GM21526 (cell line): ENCODE results near the gene MYH11.

Experiments used
- ATAC-seq: cut with Tn5 transposase; IDR thresholded peaks from one replicate; pipeline ENCODE4 v1.9.1; 2021; ENCODE audit warnings: moderate library complexity; ENCODE audit not compliant: unreplicated experiment, low FRiP score

The MYH11 gene

DNA sequence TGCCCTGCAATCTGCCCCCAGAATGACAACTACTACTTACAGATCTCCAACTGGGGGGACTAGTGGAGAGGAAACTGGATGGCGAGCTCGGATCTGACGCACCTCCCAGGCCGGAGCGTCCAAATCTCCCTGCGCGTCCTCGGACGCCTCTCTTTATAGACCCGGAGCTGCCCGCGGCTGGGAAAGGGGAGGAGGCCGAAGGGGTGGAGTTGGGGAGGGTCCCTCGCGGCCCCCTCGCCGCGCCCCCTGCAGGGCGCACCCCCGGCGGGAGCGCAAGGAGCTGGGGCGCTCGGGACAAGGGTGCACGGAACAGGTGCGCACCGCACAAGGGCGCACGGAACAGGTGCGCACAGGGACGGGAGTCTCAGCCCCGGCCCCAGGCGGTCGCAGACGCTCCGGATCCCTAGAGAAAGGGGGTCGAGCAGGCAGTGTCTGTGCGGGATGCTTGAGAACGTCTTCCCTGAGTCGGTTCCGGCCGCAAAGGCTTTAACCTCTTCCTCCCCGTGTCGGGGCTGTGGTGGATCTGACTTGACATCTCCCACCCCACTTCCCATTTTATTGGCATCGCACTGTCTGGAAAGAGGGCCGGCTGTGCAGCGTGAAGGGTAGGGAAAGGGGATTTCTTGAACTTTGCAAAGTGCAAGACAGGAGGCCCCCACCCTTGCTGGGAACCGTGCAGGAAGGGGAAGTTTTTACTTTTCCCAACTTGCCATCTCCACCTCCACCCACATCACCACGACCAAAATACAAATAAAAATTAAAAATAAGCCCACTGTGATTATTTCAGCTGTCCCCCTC is at the start of gene MYH11:
MYH11 (minus strand) TSS at position 128 of the 798 bp plus-strand sequence. CDS start 18,776 bp downstream, outside the sequence.
- no peak for ATAC-seq

DNA sequence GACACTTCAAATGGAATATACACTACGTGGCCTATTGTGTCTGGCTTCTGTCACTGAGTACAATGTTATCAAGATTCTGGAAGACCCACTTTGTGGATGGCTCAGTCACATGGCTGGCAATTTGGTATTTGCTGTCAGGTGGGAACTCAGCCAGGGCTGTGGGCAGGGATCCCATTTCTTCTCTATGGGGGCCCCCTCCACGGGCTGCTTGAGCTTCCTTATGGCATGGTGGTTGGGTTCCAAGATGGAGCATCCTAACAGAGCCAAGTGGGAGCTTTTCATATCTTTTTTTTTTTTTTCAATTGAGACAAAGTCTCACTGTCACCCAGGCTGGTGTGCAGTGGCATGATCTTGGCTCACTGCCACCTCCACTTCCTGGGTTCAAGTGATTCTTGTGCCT is 49.6 kb upstream of the MYH11 start:
- no peak for ATAC-seq

DNA sequence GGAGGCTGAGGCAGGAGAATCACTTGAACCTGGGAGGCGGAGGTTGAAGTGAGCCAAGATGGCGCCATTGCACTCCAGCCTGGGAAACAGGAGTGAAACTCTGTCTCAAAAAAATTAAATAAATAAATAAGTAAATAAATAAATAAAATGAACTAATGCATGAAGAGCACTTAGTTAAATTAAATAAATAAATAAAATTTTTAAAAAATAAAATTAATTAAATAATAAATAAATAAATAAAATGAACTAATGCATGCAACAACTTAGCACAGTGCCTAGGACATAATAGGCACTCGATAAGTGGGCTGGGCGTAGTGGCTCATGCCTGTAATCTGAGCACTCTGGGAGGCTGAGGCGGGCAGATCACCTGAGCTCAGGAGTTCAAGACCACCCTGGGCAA is 47.1 kb upstream of the MYH11 start:
- ATAC-seq, result no peak

DNA sequence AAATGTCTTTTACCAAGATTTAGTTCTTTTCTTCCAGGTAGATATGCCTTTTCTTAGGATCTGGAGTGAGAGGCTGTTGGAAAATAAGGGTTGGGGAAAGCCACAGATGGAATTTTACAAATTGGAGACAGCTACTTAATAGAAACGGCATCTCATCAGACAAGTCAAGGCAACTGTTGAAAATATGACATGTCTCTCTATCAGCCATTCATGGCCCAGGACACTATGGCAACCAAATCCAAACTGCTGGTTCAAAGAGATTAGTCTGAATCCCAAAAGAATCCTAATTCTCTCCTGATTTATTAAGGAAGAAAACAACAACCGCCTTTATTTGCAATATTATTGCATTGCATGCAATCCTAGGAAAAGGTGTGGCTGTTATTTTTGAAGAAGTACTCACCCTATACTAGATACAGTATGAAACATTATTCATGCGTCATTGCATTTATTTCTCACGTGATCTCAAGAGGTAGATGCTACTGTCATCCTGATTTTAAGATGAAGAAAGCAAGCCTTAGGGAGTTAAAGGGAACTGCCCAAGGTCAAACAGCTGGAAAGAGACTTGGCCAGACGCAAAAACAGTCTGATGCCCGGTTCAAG is 44.2 kb upstream of the MYH11 start:
- ATAC-seq, result no peak

DNA sequence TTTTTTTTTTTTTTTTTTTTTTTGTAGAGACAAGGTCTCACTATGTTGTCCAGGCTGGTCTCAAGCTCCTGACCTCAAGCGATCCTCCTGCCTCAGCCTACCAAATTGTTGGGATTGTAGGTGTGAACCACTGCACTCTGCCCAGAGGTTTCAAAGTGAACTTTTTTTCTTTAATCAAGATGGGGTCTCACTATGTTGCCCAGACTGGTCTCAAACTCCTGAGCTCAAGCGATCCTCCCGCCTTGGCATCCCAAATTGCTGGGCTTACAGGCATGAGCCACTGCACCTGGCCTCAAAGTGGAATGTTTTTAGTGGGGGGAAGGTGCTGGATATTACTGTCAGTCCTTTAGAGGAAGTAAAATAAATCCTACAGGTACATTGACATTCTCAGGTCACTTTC is 43.5 kb upstream of the MYH11 start:
- no peak for ATAC-seq

DNA sequence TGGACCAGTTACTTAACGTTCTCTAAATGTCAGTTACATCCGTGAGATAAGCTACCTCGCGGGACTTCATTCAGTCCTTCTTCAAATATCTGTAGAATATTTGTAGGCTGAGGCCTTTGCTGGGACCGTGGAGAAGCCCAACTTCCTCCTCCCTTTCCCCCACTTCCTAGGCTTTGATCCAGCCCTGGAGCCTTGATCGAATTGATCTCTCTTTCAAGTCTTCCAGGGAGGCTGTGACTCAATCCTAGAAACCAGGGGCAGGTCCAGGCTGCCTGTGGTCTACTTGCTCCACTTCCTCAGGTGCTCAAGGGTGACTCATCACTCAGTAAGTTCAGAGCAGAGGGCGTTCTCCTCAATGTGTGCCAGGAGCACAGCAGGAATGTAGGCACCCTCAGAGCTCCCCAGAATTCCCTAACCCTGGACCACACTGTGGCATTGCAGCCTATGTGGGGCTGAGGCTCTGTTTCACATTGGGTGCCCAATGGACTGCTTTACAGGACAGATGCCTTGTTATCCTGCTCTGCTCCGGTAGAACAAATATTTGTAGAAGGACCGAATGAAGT is 42.8 kb upstream of the MYH11 start:
- ATAC-seq, result no peak

DNA sequence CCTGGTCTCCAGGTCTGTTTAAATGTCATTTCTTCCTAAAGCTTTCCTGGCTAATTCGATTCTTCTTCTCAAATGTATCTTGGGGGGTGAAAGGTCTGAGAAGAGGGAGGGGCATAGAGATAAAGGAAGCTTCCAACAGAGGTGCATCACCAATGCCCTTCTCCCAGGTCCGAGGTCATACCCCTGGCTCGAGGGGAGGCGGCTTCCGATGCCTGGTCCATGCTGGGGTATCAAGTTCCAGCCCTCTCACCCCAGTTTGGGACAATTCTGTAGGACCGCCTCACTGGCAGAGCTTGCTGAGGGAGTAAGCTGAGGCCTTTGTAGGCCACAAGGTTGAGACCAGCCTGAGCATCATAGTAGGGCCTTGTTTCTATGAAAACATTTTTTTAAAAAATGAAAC is 41.8 kb upstream of the MYH11 start:
- ATAC-seq, result no peak

DNA sequence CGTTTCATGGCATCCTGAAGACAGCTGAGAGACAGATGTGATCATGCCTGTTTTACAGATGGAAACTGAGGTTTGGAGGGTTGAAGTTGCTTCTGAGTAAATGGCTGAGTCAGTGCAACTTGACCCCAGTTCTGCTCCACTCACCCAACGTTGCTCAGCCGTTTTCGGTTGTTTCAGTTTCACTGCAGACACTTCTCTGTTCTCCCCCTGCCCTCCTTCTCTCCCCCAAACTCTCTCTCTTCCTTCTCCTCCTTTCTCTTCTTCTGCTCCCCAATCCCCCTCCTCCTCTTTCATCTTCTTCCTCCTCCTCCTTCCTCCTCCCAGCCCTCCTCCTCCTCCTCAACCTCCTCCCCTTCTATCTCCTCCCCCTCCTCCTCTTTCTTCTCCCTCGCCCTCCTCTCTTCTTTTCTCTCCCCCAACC is 41.0 kb upstream of the MYH11 start:
- no peak for ATAC-seq

DNA sequence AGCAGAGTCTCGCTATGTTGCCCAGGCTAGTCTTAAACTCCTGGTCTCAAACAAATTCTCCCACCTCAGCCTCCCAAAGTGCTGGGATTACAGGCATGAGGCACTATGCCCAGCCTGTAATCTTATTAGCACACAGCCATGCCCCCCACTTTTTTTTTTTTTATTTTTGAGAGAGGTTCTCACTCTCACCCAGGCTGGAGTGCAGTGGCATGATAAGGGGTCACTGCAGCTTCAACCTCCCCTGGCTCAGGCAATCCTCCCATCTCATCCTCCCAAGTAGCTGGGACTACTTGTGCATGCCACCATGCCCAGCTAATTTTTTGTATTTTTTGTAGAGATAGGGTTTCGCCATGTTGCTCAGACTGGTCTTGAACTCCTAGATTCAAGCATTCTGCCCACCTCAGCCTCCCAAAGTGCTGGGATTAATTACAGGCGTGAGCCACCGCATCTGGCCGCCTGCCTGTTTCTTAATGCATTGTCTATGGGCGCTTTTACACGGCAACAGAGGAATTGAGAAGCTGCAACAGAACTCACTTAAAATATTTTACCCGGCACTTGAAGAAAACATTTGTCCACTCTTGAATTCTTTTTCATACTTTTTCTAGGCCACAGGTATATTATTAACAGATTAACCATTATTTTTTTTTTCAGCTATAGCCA is 40.4 kb upstream of the MYH11 start:
- ATAC-seq, result no peak

DNA sequence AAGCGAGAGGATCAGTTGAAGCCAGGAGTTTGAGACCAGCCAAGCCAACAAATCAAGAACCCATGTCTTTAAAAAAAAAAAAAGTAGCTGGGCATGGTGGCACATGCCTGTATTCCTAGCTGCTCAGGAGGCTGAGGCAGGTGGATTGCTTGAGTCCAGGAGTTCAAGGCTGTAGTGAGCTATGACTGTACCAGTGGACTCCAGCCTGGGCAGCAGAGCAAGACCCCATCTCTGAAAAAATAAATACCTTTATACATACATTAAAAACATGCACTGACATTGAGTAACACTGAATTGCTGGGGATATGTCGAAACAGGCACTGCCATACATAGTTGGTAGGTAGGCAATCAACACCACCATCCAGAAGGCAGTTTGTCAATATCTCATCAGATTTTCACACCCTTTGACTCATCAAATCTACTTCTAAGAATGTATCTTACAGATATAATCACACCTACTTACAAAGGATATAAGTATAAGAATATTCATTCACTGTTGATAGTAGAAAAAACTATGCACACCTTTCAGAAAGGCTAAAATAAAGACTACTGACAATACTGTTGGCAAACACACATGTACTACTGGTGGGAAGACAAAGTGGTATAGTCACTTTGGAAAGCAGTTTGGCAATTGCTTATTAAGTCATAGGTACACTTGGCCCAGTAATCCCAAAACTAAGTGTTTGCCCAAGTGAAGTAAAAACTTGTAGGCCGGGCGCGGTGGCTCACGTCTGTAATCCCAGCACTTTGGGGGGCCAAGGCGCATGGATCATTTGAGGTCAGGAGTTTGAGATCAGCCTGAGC is 37.9 kb upstream of the MYH11 start:
- no peak for ATAC-seq

DNA sequence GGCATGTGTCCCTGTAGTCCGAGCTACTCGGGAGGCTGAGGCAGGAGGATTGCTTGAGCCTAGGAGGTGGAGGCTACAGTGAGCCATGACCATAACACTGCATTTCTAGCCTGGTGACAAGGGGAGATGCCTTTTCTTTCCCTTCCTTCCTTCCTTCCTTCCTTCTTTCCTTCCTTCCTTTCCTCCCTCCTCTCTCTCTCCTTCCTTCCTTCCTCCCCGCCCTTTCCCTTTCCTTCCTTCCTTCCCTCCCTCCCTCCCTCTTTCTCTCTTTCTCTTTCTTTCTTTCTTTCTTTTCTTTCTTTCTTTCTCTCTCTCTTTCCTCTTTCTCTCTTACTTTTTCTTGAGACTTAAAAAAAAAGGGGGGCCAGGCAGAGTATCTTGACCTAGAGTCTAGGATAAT is 34.7 kb upstream of the MYH11 start:
- no peak for ATAC-seq

DNA sequence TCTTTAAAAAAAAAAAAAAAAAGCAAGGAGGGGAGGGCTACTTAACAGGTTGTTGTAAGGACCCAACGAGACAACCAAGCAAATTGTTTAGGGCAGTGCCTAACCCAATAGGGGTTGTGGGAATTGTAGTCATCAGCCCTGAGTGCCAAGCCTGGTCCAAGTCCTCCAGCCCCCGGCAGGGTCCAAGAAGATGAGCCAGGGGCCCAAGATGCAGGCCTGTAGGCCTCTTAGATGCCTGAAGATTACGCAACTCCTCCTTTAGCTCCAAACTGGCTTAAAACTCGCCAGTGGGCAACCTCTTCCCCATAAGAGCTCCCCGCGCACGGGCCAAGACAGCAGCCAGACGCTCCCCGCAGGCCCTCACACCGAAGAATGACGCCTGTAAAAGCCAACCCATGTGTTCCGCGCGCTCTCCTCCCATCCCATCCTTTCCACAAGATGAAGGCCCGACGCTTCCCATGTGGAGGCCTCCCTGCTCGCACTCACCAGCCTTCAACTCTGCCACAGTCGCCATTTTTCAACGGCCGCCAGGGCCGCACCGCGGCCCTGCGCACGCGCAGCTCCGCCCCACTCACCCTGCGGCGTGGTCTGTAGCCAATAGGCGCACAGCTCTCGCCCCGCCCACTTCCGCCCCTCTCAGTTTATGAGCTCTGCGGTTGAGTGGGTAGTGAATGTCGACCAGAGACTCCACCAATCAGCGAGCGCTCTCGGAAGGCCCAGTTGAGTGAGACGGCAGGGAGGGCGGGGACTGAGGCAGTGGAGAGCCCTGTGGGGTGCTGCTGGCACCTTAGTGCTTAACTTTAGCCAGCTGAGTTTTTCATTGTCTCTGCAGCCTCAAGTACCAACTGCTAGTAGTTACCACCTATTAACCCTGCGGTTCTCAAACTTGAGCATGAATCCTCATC is 31.5 kb upstream of the MYH11 start, which contains the start of gene CEP20:
CEP20 (minus strand) TSS at position 532 of the 905 bp plus-strand sequence; CDS start at position 514, 18 bp downstream.
- peak; percentile 94 for ATAC-seq

DNA sequence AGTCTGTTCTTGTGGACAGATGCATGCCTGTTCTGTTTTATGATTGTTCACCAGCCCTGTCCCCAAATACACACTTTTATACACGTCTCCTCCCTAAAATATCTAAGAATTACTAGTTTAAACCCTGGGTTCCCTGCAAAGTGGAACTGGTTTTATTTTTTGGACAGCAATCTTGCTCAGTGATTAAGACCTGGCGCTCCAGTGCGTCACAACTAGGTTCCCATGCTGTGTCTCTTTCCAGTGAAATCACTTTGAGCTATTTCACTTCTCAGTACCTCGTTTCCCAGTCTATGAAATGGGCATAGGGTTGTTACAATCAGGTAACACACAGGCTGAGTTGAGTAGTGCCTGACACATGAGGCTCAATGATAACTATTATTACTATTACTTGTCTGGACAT is 30.5 kb upstream of the MYH11 start:
- no peak for ATAC-seq

DNA sequence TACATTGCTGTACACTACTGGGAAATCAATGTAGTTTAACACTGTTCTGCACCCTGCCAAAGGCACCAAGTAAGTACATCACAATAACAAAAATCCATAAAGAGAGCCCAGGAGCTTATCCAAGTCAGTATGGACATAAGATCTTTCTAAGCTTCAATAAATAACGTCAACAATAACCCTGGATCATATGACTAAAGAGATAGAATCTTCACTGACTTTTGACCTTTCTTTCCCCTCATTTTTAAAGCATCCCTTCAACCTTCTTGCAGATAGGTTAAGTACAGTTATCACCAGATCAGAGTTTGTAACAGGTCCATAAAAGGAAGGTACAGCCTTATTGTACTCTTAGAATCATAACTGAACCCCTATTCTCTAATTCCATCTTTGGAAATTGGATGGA is 29.2 kb upstream of the MYH11 start:
- no peak for ATAC-seq

DNA sequence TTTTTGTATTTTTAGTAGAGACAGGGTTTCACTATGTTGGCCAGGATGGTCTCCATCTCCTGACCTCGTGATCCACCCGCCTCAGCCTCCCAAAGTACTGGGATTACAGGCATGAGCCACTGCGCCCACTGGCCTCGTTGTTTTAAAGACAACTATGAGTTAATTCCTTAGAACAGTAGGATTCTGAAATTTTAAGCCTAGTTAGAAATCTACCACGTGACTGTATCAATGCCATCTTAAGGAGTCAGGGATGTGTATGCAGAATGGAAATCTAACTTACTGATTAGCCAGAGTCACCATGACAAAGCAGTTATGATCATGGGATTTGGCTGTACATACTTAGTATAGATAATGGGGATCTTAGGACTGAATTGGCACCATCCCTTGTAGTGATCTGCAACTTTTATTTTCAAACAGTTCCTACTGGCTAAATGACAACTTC is 28.8 kb upstream of the MYH11 start:
- no peak for ATAC-seq

DNA sequence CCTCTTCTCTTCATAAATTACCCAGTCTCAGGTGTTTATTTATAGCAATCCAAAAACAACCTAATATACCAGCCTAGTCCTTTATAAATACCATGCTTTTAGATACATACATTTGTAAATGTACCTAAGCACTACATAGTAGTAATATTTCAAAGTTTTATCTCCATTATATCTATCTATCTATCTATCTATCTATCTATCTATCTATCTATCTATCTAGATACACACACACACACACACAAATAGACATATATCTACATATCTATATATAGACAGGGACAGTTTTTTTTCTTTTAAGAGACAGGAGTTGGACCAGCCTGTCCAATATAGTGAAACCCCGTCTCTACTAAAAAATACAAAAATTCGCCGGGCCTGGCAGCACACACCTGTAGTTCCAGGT is 25.7 kb upstream of the MYH11 start:
- no peak for ATAC-seq

DNA sequence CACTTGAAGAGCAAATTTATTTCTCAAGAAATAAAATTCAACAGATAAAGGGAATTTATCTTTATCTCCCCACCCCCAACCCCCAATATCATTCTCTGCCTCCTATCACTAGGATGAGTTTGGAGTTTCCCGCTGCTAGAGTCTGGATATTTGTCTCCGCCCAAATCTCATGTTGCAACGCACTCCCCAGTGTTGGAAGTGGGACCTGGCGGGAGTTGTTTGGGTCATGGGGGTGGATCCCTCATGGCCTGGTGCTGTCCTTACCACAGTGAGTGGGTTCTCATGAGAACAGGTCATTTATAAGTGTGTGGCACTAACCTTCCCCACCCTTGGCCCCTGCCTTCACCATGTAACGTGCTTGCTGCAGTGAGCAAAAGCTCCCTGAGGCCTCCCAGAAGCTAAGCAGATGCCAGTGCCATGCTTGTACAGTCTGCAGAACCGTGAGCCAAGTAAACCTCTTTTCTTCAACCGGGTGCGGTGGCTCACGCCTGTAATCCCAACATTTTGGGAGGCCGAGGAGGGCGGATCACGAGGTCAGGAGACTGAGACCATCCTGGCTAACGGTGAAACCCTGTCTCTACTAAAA is 25.1 kb upstream of the MYH11 start:
- ATAC-seq, result no peak

DNA sequence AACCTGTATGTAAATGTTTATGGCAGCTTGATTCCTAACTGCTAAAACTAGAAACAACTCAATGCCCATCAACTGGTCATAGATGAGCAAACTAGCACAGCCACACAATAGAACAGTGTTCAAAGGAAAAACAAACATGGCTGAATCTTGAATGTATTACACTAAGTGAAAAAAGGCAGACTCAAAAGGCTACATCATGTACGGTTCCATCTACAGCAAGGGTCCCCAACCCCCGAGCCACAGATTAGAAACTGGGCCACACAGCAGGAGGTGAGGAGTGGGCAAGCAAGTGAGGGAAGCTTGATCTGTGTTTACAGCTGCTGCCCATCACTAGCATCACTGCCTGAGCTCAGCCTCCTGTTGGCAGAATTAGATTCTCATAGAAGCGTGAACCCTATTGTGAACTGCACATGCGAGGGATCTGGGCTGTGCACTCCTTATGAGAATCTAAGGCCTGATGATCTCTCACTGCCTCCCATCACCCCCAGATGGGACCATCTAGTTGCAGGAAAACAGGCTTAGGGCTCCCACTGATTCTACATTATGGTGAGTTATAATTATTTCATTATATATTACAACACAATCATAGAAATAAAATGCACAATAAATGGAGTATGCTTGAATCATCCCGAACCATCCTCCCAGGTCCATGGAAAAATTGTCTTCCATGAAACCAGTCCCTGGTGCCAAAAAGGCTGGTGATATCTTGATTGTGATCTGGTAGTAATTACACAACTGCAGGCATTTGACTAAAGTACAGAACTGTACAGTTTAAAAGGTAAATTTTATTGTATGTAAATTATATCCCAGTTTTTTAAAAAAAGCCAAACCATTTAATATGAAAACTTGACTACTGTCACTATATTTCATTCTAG is 23.8 kb upstream of the MYH11 start:
- no peak for ATAC-seq
